HG02759 (cell line): Measurements from ENCODE around the gene EIF5A2.

Experiments used
- ATAC-seq: cut with Tn5 transposase; IDR thresholded peaks from one replicate; pipeline ENCODE4 v1.9.1; 2021; ENCODE audit warnings: mild to moderate bottlenecking, moderate library complexity; ENCODE audit not compliant: unreplicated experiment

EIF5A2 gene

GRCh38 chr3:170862618-170863374 lies 45.6 kb downstream of the EIF5A2 start:
- ATAC-seq, result no peak

GRCh38 chr3:170858599-170858998 lies 49.8 kb downstream of the EIF5A2 start:
- ATAC-seq, result no peak

- no peak for ATAC-seq
Observed at GRCh38 chr3:170852324-170852723, 56.1 kb downstream of the EIF5A2 start.

GRCh38 chr3:170848292-170848917 lies 60.0 kb downstream of the EIF5A2 start:
- no peak for ATAC-seq

- ATAC-seq, result no peak
Observed at GRCh38 chr3:170844377-170844776, 64.1 kb downstream of the EIF5A2 start.

GRCh38 chr3:170840291-170840859 lies 68.1 kb downstream of the EIF5A2 start:
- ATAC-seq, result no peak

- no peak for ATAC-seq
Observed at GRCh38 chr3:170839518-170840100, 68.8 kb downstream of the EIF5A2 start.
